ENCODE measurements around the gene TM4SF5. TPM values are rescaled to one million over a fixed set of nuclear protein-coding genes. Genes with fewer than 3 reads are reported as not detected.

TM4SF5 gene
- total RNA-seq, 1 donor from 2014 or later, result not detected

DNA sequence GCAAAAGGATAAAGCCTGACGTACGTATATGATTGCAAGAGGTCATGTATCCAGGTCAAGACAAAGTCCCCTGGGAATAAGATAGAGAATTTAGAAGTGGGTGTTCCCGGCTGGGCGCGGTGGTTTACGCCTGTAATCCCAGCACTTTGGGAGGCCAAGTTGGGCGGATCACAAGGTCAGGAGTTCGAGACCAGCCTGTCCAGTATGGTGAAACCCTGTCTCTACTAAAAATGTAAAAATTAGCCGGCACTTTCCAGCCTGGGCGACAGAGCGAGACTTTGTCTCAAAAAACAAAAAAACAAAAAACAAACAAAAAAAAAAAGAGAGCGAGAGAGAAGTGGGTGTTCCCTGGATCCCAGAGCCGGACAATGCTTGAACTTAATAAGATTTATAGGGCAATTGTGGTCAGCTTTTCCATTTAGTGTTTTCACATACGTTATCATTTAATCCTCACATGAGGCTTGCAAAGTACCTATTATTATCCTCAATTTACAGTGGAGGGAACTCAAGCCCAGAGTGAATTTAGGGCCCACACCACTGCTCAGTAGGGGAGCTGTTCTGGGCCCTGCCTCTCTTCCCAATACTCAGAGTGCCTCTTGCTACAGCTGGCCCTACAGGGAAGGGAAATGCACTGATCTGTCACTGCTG lies 16.6 kb downstream of the TM4SF5 start:
- DNase-seq (ENCODE audit: low spot score in 2 of 2), result no peak
- no peak for FAIRE-seq

DNA sequence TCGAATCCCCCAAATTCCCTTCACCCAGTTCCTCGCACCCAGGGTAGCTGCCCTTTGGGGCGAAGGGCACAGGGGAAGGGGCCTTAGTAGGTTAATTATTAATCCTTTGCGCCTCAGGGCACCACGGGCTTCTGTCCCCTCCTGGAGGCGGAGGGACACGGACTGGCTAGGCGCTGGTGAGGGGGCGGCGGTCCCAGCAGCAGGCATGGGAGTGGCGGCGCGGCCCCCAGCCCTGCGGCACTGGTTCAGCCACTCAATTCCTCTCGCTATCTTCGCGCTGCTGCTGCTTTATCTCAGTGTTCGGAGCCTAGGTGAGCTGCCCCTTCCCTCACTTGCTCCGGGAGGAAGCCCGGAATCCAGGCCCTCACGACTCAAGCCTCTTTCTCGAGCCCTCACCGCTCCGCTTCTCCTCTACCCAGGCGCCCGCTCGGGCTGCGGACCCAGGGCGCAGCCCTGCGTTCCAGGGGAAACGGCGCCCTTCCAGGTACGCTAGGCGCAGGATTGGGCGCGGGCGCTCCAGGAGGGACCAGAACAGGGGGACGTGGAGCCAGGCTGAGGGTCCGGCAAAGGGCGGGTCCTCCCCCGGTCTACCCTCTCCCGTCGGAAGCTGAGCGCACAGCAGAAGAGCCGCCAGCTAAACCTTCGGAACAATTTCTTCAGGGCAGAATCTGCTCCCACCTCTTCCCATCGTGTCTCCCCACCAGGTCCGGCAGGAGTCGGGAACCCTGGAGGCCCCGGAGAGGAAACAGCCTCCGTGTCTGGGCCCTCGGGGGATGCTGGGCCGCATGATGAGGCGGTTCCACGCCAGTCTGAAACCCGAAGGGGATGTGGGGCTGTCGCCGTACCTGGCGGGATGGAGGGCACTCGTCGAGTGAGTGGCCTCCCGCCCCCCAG lies 17.4 kb downstream of the TM4SF5 start, which contains the start of gene GLTPD2:
GLTPD2 (plus strand) TSS at position 158 of the 894 bp plus-strand sequence; CDS start at position 206, 48 bp downstream.
- DNase-seq (ENCODE audit: low spot score in 2 of 2) (no peak), FAIRE-seq (no peak)

DNA sequence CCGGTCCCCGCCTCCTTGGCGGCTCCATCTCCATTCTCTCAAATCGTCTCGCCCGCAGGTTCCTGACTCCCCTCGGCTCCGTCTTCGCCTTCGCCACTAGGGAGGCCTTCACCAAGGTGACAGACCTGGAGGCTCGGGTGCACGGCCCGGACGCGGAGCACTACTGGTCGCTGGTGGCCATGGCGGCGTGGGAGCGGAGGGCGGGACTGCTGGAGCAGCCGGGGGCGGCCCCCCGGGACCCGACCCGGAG lies 17.9 kb downstream of the TM4SF5 start:
- DNase-seq (ENCODE audit: low spot score in 2 of 2) (no peak), FAIRE-seq (no peak)

DNA sequence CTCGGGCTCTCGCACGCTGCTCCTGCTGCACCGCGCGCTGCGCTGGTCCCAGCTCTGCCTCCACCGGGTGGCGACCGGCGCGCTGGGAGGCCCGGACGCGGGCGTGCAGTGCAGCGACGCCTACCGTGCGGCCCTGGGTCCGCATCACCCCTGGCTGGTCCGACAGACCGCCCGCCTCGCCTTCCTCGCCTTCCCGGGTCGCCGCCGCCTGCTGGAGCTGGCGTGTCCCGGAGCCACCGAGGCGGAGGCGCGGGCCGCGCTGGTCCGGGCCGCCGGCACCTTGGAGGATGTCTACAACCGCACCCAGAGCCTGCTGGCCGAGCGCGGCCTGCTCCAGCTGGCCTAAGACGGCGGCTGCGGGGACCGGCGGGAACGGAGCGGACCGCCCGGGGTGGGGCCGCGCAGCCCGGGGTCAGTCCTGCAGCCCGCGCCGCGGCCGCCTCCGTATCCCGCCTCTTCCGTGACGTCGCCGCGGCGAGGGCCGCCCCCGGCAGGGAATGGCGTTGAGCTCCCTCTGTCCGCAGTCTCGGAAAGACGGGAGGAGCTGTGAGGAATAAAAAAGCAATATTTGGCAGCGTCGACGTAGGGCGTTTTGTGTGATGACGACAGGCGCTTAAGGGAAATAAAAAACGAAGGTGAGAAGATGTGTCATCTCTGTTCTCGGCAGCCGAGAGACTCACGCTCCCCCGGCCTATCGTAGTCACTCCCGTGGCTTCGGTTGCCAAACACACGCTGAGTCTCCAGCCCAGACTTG lies 18.4 kb downstream of the TM4SF5 start:
- FAIRE-seq (no peak), DNase-seq (ENCODE audit: low spot score in 2 of 2) (peak; percentile 92)

DNA sequence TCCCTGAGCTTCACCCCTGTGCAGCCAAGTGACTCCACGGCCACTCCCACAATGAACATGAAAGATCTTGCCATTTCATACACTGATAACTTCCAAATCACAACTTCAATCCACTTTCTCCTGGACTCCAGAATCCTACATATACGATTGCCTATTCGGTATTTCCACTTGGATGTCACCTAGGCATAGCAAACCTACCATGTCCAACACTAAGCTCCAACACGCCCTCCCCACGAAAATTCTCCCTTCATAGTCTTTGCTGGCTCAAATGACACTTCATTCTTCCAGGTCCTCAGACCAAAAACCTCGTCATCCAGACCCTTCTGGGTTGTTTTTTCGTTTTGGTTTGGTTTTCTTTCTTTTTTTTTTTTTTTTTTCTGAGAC lies 19.0 kb downstream of the TM4SF5 start:
- DNase-seq (ENCODE audit: low spot score in 2 of 2), result no peak
- no peak for FAIRE-seq

DNA sequence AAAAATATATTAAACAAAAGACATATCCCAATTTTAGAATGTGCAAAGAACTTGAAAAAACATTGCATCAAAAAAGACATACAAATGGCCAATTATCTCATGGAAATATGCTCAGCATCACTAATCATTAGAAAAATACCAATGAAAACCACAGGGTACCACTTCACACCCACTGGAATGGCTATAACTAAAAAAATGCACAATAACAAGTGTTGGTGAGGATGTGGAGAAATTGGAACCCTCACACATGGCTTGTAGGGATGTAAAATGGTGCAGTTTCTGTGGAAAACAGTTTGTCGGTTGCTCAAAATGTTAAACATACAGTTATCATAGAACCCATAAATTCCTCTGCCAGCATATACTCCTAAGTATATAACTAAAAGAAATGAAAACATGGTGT lies 23.5 kb downstream of the TM4SF5 start:
- DNase-seq (ENCODE audit: low spot score in 2 of 2) (no peak), FAIRE-seq (no peak)

DNA sequence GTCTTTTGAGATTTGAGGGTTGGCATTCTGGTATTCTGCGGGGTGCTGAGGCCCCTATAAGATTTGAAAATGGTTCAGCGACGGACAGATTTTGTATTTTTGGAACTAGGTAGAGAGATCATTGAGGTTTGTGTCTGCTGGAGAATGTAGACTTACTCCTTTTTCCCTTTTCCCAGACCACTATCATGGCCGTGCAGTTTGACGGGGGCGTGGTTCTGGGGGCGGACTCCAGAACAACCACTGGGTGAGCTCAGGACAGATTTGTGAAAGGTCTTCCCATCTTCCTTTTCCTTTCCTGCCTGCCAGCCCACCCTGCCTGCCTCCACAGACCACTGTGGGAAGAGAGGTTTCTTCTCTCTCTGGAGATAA lies 24.9 kb downstream of the TM4SF5 start:
- DNase-seq (ENCODE audit: low spot score in 2 of 2) (no peak), FAIRE-seq (no peak)

DNA sequence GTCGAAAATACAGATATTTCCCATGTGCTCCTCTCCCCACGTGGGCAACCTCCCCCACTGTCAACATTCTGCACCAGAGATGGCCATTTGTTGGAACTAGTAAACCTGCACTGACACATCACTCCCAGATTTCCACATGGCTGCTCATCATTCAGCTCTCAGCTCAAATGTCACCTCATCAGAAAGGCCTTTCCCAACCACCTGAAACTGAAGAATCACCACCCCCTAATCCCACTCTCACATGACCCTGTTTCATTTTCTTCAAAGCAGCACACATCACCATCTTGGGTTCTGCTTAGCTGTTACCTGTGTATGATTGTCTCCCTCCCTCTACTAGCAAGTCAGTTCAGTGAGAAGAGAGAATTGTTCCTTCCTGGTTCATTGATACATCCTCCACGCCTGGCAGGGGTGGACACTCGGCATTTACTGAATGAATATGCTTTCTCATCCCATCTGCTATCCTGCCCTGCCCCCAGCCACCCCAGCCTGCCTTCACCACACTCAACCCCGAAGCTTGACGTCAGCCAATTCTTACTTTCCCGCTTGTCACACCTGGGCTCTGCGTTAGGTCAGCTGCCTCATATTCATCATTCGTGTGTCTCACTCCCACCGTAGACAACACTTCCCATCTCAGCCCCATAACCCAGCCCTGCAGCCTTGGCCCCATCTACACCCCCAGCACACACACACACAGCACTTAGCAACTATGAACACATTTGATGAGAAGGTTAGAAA lies 28.9 kb downstream of the TM4SF5 start:
- FAIRE-seq, result no peak
- DNase-seq (ENCODE audit: low spot score in 2 of 2), result no peak

DNA sequence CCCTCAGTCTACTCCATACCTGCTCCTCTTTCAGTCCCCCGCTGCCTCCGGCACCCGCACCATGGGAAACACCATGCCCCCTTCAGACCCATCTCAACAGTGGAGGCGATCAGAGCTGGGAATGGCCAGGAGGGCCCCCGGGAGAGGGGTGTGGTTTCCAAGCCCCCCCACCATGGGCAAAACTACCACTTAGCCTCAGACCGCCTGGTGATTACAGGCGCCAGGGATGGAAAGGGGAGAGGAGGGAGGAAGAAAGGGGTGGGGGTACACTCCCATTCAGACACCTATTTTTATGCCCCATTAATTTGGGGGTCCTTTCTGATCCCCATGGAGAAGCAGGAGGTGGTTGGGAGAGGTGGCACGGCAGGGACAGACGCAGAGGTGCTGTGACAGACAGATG lies 30.5 kb downstream of the TM4SF5 start, which contains the start of gene C17orf114:
C17orf114 (minus strand) TSS at position 101 of the 400 bp plus-strand sequence.
- FAIRE-seq (no peak), DNase-seq (ENCODE audit: low spot score in 2 of 2) (no peak)

DNA sequence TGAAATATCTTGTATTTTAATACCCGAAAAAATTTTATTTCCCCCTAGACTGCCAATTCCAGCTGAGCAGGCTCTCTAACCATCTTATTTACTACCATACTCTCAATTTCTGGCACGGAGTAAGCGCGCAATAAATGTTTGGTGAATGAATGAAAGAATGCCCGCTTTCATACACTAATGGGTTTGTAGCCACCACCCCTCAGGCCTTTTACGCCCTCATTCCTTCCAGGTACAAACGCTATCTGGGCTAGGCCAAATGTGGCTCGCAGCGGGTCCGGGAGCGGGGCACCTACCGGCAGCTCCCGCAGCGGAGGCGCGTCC lies 34.7 kb downstream of the TM4SF5 start:
- FAIRE-seq, result no peak
- no peak for DNase-seq (ENCODE audit: low spot score in 2 of 2)

DNA sequence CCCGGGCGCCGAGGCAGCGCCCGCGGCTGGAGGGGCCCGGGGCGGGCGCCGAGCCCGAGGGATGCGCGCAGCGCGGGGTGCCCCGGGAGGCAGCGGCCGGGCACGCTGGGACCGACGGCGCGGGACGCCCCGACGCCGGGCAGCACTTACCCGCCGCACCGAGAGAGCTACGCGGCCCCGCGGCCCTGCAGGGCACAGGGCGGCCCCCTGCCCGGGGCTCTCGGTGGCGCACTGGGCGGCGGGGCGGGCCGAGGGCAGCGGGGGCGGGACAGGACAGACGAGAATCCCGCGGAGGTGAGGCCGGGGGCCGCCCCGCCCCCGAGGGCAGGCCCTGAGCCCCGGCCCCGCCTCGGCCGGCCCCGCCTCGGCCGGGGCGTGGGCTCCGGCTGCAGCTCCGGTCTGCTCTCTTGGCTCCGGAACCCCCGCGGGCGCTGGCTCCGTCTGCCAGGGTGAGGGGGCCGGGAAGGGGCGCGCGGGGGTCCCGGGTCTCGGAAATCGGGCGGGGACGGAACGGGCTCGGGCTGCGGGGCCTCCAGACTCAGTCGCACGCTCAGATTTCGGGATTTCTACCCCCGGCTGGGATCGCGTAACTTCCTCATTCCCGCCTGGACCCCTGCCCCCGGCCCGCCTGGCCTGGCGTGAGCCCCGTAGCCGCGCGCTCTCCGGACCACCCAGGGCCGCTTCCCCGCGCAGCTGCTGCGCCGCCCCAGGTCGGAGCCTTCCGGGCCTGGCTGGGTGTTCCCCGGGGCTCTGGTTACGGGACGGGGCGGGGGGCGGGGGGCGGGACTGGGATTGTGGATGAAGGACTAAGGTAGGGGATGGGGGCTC lies 35.3 kb downstream of the TM4SF5 start, which contains the start of gene PLD2:
PLD2 (plus strand) TSS at position 376 of the 828 bp plus-strand sequence. CDS start 621 bp downstream, outside the sequence.
- FAIRE-seq (no peak), DNase-seq (ENCODE audit: low spot score in 2 of 2) (peak; percentile 97 to 99)

DNA sequence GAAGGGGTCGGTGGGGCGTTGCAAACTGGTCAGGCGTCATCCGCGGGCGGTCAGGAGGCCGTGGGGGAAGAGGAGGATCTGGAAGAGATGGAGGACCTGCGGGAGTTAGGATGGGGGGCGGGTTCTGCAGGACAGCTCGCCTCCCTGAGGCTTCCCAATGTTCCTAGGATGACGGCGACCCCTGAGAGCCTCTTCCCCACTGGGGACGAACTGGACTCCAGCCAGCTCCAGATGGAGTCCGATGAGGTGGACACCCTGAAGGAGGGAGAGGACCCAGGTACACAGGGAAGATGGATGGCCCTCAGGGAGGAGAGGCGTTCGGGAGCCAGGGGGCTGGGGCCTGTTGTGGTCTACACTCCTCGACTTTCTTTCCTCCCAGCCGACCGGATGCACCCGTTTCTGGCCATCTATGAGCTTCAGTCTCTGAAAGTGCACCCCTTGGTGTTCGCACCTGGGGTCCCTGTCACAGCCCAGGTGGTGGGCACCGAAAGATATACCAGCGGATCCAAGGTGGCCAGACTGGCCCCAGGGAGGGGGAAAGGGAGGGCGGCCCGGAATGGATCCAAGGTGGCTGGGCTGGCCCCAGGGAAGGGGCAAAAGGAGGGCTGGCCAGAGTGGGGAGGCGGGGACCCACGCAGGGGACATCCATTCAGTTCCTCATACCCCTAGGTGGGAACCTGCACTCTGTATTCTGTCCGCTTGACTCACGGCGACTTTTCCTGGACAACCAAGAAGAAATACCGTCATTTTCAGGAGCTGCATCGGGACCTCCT lies 36.1 kb downstream of the TM4SF5 start:
- no peak for FAIRE-seq

DNA sequence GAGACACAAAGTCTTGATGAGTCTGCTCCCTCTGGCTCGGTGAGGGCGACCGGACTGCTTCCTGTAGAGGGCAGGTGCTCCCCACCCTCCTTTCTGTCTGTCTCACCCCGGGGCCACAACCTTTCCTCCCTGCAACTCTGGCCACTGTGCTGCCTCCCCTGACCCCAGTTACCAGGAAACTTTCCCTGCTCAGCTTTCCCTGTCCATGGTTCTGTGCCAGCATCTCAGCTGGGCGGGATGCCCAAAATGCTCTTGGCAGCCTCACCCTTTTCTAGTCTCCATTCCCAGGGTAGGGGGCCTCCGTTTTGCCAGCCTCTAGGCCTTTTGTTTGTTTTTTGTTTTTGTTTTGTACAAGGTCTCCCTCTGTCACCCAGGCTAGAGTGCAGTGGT lies 36.7 kb downstream of the TM4SF5 start:
- DNase-seq (ENCODE audit: low spot score in 2 of 2) (peak; percentile 61 to 62), FAIRE-seq (no peak)

More for the DNA sequence above, 36.1 kb downstream of the TM4SF5 start:
- peak; percentile 34 to 43 for DNase-seq (ENCODE audit: low spot score in 2 of 2)

DNA sequence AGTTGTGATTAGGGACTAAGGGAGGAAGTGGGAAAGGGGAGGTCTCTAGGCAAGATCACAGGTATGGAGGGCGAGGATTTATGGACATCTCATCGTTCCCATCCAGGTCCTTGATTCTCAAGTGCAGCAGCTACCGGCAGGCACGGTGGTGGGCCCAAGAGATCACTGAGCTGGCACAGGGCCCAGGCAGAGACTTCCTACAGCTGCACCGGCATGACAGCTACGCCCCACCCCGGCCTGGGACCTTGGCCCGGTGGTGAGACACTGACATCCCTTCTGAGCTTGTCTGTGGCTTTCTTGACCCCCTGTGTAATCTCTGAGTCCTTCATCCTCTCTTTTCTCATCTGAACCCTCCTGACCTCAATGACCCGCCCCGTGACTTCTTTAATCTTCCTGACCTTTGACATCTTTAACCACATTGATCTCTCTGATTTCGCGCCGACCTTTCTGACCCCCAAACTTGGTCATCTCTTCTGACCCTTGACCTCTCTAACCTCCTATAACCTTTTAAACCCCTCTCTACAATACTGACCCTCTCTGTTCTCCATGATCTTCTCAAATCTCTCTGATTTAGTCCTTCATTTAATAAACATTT lies 39.1 kb downstream of the TM4SF5 start:
- DNase-seq (ENCODE audit: low spot score in 2 of 2), result no peak
- FAIRE-seq, result no peak

DNA sequence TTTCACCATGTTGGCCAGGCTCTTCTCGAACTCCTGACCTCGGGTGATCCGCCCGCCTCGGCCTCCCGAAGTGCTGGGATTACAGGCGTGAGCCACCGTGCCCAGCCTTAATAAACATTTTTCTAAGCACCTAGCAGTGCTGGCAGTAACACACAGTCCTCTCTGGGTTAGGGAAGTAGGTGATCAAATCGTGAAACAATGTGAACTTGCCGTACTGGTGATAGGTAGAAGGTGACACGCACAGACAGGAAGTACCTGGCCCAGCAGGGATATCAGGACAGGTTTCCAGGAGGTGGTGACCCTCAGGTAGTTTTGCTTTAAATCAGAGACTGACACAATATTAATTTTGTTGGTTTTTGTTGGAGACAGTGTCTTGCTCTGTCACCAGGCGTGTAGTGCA lies 39.8 kb downstream of the TM4SF5 start:
- no peak for DNase-seq (ENCODE audit: low spot score in 2 of 2)
- FAIRE-seq, result no peak

DNA sequence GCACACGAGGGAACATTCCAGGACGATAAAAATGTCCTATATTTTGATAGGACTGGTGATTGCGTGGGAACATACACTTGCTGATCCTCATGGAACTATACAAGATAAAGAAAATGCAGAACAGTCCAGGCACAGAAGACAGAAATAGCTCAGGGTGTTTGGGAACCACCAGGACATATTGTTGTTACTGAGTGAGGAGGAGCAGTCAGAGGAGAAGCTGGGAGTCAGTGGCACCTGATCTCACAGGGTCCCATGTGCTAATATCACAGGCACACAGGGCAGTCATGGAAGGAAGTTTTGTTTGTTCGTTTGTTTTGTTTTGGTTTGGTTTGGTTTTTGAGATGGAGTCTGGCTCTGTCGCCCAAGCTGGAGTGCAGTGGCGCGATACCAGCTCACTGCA lies 41.0 kb downstream of the TM4SF5 start:
- DNase-seq (ENCODE audit: low spot score in 2 of 2), result no peak
- no peak for FAIRE-seq

DNA sequence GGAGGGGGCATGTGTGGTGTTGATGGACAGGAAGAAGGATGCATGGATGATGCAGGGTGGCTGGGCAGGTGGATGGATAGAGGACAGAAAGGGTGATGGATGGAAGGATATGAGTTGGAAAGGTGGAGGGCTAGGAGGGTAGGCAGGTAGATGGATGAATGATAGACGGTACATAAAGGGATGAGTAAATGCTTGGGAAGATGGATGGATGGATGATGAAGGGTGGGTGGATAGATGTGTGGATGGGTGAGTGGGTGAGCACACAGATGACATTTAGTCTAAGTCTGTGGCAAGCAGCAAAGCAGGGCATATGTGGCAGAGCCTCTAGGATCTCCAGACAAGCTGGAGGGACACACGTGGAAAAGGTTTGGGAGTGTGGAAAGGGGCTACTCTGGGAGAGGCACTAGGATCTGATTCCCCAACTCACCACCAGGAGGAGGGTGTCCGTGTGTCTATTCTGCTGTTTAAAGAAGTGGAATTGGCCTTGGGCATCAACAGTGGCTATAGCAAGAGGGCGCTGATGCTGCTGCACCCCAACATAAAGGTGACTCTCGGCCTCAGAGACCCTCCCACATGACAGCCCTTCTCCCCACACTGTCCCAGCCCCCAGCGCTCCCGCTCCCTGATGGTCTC lies 43.5 kb downstream of the TM4SF5 start:
- DNase-seq (ENCODE audit: low spot score in 2 of 2) (no peak), FAIRE-seq (no peak)

DNA sequence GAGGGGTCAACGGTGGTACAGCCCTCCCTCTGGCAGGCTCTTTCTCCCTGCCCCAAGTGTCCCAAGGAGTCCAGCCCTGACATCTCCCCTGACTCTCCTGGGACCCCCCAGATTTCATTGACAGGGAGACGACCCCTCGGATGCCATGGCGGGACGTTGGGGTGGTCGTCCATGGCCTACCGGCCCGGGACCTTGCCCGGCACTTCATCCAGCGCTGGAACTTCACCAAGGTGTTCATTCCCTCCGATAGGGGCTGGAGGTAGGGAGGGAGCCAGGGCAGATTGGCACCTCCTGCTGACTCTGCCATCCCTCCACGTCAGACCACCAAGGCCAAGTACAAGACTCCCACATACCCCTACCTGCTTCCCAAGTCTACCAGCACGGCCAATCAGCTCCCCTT lies 45.1 kb downstream of the TM4SF5 start:
- no peak for FAIRE-seq

More for the DNA sequence above, 45.1 kb downstream of the TM4SF5 start:
- no peak for DNase-seq (ENCODE audit: low spot score in 2 of 2)

All from frontal cortex (tissue), 4 donors.